Activated naive CD4-positive, alpha-beta T cell treated with anti-CD3 and anti-CD28 coated beads, Interleukin-2, amount 10 ng/mL, durations not matched to agents 7 days and 5 days (primary cell): ENCODE data around the gene GTF3C1.

Source experiments
- CTCF ChIA-PET: fragments of 350-600 bp; sonication (Branson Sonifier 250); formaldehyde crosslinking; loops from one replicate; lab custom pipeline; 2021; ENCODE audit warnings: antibody characterized with exemption; lab: Charles Lee
- DNase-seq: peaks from one replicate; pipeline ENCODE4 v3.0.0-alpha.2; 2020
- H3K27ac Mint-ChIP-seq: one replicate; pipeline ENCODE4 v1.8.0; 2021; ENCODE audit warnings: mild to moderate bottlenecking, moderate library complexity, mixed read lengths
- H3K27me3 Mint-ChIP-seq: one replicate; pipeline ENCODE4 v1.8.0; 2021; ENCODE audit warnings: mild to moderate bottlenecking, mixed read lengths
- H3K36me3 Mint-ChIP-seq: one replicate; pipeline ENCODE4 v1.8.0; 2021; ENCODE audit warnings: mixed read lengths
- H3K4me1 Mint-ChIP-seq: one replicate; pipeline ENCODE4 v1.8.0; 2021; ENCODE audit warnings: mixed read lengths
- H3K4me3 Mint-ChIP-seq: one replicate; pipeline ENCODE4 v1.8.0; 2021; ENCODE audit warnings: mild to moderate bottlenecking, moderate library complexity, mixed read lengths
- H3K9me3 Mint-ChIP-seq: one replicate; pipeline ENCODE4 v1.8.0; 2021; ENCODE audit warnings: mixed read lengths

The GTF3C1 gene

DNA sequence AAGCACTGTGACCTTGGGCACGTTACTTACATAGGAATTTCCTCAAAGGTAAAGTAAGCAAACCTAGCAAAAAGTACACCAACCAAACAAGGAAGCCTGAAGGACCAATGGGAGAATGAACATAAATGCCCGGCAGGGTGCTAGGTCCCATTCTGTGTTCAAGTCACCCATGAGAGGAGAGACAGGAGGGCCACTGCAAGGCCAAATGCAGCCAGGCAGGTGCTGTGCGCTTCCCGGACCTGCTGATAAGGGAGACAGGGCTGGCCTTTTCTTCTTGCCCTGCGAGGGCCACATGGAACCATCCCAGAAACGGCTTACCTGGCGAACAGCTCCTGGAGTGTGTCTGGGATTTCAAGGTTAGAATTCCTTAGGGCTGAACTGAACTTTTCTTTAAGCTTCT lies 69.0 kb downstream of the GTF3C1 start:
- Mint-ChIP-seq H3K4me1 (no peaks in the 10 kb centered on the region), H3K36me3 (peaks cover 51% of the 10 kb centered on the region), H3K4me3 (no peak overlapping the region), H3K9me3 (no peaks in the 10 kb centered on the region), H3K27me3 (no peaks in the 10 kb centered on the region), H3K27ac (no peak overlapping the region)
- no peak for DNase-seq
- CTCF ChIA-PET: no interaction called here

DNA sequence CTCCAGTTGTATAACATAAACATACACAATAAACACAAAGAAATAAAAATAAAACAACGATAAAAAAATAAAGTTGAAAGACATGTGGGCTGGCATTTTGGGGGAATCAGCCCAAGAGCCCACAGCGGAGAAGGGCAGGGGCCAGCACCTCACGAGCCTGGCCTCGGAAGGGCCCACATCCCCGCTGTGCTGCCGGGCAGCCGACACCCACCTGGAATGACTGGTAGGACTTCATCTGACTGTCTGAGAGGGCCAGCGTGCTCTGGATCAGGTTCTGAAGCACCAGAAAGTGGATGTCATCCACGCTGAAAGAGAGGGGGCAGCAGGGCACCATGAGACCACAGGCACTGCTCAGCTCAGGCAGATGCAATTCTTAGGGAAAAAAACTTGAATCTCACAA lies 73.5 kb downstream of the GTF3C1 start:
- DNase-seq: no peak
- H3K4me1 Mint-ChIP-seq: no peaks in the 10 kb centered on the region
- H3K27me3 Mint-ChIP-seq: no peaks in the 10 kb centered on the region
- H3K27ac Mint-ChIP-seq: no peak overlapping the region
- CTCF ChIA-PET: interaction anchor here (0.6 kb wide), 1 partner anchor 48 kb away, joined by 3 read pairs; no protein-coding TSS in a partner anchor
- H3K36me3 Mint-ChIP-seq: peaks cover 55% of the 10 kb centered on the region
- H3K9me3 Mint-ChIP-seq: no peaks in the 10 kb centered on the region
- H3K4me3 Mint-ChIP-seq: no peak overlapping the region

DNA sequence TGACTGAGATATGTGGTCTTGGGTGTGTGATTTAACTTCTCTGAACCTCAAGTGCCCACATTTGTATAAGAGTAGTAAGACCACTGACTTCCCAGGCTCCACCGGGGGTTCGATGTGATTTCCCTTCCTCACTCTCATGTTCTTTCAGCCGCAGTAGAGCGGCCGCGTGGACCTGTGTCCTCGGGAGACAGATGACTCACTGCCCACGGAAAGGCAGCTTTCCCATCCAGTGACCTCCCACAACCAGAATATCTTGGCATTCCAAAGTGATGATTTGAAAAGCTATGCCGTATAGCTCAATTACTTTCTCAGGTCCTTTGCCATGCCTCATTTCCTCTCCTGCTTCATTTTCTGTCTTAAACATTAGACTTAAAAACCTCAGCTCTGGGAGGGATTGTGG lies 74.2 kb downstream of the GTF3C1 start:
- no peak for DNase-seq
- H3K27me3 Mint-ChIP-seq: no peaks in the 10 kb centered on the region
- H3K9me3 Mint-ChIP-seq: no peaks in the 10 kb centered on the region
- H3K36me3 Mint-ChIP-seq: peaks cover 58% of the 10 kb centered on the region
- no peak overlapping the region for H3K27ac Mint-ChIP-seq
- H3K4me1 Mint-ChIP-seq: no peaks in the 10 kb centered on the region
- no peak overlapping the region for H3K4me3 Mint-ChIP-seq
- CTCF ChIA-PET: no interaction called here

DNA sequence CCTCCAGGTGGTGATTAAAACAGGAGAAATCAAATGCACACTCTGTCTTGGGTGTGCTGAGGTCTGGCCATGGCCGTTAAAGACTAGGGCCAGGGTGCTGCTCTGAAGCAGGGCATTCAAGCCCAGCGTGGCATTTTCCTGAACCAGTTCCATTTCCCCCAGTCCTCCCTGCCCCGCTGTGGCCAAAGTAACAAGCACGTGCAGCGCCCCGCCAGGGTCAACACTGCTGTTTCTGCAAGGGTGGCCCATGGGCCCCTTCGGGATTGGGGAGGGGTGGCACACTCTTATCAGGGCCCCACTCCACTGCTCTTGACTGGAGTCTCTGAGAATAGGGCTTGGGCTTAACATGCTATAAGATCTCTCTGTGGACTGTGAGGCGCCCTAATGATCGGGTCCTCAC lies 74.8 kb downstream of the GTF3C1 start:
- no peak overlapping the region for H3K4me3 Mint-ChIP-seq
- DNase-seq: no peak
- peaks cover 60% of the 10 kb centered on the region for H3K36me3 Mint-ChIP-seq
- H3K9me3 Mint-ChIP-seq: no peaks in the 10 kb centered on the region
- H3K27ac Mint-ChIP-seq: no peak overlapping the region
- CTCF ChIA-PET: no interaction called here
- no peaks in the 10 kb centered on the region for H3K27me3 Mint-ChIP-seq
- no peaks in the 10 kb centered on the region for H3K4me1 Mint-ChIP-seq

DNA sequence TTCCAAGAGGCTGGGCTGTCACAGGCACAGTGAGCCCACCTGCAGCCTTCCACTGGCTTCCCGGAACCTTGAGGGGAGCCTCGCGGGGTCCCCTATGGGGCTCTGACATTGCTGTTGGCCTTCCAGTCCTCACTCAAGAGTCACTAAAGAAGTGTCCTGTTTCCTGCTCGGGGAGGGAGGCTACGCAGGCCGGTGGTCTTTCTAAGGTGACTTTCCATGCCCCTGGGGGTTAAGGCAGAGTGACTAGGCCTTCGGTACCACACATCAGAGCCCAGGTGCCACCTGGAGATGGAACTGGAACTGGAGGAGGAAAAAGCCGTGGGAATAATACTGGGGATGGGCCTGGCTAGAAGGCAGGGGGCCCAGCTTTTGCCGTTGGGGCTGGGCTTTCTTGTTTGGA lies 75.7 kb downstream of the GTF3C1 start:
- H3K4me1 Mint-ChIP-seq: no peaks in the 10 kb centered on the region
- H3K9me3 Mint-ChIP-seq: no peaks in the 10 kb centered on the region
- CTCF ChIA-PET: no interaction called here
- no peaks in the 10 kb centered on the region for H3K27me3 Mint-ChIP-seq
- peaks cover 69% of the 10 kb centered on the region for H3K36me3 Mint-ChIP-seq
- DNase-seq: no peak
- no peak overlapping the region for H3K4me3 Mint-ChIP-seq
- no peak overlapping the region for H3K27ac Mint-ChIP-seq

DNA sequence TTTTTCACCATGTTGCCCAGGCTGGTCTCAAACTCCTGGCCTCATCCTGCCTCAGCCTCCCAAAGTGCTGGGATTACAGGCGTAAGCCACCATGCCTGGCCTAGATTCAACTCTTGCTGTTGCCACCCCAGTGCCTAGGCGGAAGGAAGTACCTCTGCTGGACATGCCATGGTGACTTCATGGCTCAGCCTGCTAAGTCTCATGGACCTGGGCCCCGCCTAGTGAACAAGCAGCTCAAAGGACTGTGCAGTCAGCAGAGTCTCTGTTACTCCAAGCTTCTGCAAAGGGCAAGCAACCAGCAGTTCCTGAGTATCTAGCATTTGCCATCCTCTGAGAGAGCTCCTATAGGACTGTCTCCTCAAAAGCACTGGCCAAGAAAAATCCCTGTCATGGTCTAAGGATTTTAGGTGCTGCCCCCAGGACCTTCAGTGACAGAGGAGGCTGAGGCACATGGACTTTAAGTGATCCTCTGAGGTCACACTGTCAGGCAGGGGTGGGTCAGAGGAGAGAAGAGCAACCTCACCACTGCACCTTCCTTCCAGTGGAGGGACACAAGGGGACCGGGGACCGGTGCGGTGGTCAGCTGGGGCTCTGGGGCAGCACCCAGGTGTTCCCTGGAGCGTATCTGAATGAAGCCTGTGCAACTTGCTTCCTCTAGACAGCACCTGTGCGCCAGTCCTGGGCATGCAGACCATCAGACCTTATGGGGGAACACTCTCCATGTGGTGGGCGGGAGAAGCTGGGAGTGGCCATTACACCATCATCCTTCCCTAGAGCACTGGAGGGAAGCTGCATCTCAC lies 76.4 kb downstream of the GTF3C1 start:
- DNase-seq: no peak
- Mint-ChIP-seq H3K36me3 (peaks cover 69% of the 10 kb centered on the region), H3K27ac (no peak overlapping the region), H3K4me1 (no peaks in the 10 kb centered on the region), H3K27me3 (no peaks in the 10 kb centered on the region), H3K4me3 (no peak overlapping the region), H3K9me3 (no peaks in the 10 kb centered on the region)
- CTCF ChIA-PET: no interaction called here

DNA sequence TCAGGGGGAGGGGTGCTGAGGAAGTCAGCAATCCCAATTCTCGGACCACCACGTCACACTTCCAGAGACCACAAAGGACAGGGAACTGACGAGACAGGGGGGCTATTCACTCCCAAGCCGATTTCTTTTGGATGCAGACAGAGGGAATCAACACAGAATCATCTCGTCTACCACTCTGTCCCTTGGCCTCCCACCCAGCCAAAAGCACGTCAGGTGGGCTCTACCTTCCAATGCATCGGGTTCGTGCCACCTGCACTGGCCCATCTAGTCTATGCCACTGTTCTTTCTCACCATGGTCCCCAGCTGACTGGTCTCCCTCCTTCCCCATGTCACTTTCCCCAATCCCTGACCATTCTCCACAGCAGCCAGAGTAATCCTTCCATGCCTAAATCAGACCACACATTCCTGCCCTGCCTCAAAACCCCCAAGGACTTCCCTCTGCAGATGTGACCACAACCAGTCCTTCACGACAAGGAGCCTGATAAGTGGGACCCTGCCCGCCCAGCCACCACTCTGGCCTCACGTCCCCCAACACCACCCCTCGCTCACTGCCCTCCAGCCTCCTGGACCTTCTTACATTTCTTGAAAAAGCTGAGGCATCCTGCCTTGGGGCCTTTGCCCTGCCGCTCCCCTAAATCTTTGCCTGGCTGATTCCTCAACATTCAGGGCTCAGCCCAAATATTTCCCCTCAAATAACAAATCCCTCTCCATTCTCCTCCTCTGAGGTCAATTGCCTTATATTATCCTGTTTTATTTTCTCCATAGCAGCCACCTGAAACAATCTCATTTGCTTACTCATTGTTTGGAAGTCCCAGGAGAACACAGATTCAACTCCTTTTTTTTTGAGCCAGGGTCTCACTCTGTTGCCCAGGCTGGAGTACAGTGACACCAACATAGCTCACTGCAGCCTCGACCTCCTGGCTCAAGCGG lies 77.4 kb downstream of the GTF3C1 start:
- CTCF ChIA-PET: no interaction called here
- Mint-ChIP-seq H3K4me1 (no peaks in the 10 kb centered on the region), H3K27me3 (no peaks in the 10 kb centered on the region), H3K4me3 (no peak overlapping the region), H3K36me3 (peaks cover 72% of the 10 kb centered on the region), H3K9me3 (no peaks in the 10 kb centered on the region), H3K27ac (no peak overlapping the region)
- no peak for DNase-seq

DNA sequence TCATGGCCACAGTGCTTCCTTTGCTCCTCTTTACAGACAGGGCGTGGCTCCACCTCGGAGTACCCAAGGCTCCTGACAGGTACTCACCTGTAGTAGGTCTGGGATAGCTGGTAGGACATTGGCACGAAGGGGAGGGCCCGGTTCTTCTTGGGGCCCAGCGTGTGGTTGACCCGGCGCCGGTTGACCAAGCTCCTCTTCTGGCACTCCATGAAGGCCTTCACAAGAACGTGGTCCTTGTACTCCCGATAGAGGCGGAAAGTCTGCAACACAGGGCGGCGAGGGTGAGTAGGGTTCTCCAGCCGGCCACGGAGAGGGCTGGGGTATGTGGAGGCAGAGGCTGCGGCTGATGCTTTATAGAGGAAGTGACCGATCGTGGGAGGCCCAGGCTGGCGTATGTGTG lies 78.1 kb downstream of the GTF3C1 start:
- CTCF ChIA-PET: no interaction called here
- H3K27ac Mint-ChIP-seq: no peak overlapping the region
- H3K4me3 Mint-ChIP-seq: no peak overlapping the region
- no peaks in the 10 kb centered on the region for H3K4me1 Mint-ChIP-seq
- H3K9me3 Mint-ChIP-seq: no peaks in the 10 kb centered on the region
- no peaks in the 10 kb centered on the region for H3K27me3 Mint-ChIP-seq
- no peak for DNase-seq
- peaks cover 72% of the 10 kb centered on the region for H3K36me3 Mint-ChIP-seq

DNA sequence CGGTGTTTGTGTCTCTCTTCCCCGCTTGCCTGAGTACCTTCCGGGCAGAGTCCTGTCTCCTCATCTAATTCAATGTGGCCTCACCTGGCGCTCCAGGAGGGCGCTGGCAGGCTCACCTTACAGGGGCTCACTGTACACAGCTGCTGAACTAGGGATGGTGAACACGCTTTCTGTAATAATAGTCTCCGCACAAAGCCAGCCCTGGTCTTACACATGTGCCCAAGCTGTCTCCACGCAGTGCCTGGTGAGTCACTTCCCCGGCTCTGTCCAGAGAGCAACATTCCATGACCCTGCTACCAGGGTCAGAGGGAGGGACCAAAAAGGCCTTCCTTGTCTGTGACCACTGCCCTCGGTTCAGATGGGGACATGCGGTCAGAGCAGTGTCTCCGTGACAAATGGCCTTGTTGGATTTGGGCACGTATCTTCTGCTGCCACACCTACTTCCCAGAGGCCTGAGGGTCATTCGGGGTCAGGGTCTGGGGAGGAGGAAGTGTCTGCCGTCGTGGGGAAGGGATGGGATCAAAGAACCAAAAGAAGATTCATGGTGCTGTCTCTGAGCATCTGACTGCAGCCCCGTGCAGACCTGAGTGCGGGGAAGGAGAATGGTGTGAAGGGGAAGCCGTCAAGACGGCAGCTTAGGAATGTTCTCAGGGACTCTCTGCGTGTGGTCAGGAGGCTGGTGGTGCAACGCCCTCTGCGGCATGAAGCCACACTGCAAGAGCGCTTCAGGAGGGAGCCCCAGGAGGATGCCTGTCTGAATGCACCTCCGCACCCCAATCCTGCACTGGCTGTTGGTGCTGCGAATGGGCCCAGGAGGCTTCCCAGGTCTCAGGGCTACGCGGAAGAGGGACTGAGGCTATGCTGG lies 78.9 kb downstream of the GTF3C1 start:
- CTCF ChIA-PET: no interaction called here
- H3K4me1 Mint-ChIP-seq: peaks cover 5% of the 10 kb centered on the region
- H3K27ac Mint-ChIP-seq: no peak overlapping the region
- H3K27me3 Mint-ChIP-seq: no peaks in the 10 kb centered on the region
- no peak overlapping the region for H3K4me3 Mint-ChIP-seq
- no peak for DNase-seq
- H3K36me3 Mint-ChIP-seq: peaks cover 79% of the 10 kb centered on the region
- H3K9me3 Mint-ChIP-seq: no peaks in the 10 kb centered on the region

DNA sequence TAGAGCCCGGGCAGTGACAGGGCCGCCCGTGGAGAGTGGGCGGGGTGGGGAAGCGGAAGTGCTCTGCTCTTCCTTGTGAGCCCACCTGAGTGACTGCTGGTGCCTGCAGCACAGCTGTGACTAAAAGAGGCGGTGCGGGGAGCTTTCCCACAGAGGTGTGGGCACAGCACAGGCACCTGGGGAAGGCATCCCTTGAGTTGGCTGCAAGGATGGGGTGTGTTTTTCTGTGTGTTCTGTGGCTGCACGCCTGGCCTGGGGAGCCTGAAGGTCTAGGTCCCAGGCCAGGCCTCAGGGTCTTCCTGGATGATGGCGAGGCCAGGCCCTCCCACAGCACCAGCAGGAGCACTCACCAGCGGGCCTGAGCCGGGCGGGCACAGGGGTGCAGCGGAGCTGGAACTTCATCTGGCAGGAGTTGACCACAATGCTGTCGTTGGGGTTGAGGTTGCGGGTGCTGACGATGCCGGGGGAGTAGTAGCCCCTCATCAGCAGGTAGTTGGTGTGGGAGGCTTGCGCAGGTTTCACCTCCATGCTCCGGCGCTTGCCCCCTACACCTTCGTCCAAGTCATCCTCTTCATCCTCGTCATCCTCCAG lies 80.7 kb downstream of the GTF3C1 start:
- no peak for DNase-seq
- Mint-ChIP-seq H3K4me1 (peaks cover 19% of the 10 kb centered on the region), H3K27ac (no peak overlapping the region), H3K4me3 (no peak overlapping the region), H3K36me3 (peaks cover 81% of the 10 kb centered on the region), H3K9me3 (no peaks in the 10 kb centered on the region), H3K27me3 (no peaks in the 10 kb centered on the region)
- CTCF ChIA-PET: interaction anchor here (1.3 kb wide), 1 partner anchor 13 kb away, joined by 3 read pairs; no protein-coding TSS in a partner anchor

DNA sequence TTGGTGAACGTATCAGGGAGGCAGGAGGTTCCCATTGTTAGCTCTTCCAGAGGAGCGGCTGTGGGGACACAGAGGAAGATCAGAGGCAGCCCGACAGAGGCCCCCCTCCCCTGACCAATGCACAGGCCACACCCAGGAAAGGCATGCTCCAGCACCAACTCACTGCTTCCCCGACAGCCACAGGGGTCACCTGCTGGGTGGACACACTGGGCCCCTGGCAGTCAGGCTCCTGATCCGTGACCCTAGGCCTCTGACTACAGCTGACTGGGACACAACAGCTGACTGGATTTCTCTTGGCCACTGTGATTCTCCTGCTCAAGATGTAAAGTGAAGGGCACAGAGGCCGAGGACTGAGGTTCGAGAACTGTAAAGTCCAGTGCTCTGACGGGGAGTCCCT lies 84.2 kb downstream of the GTF3C1 start:
- no peaks in the 10 kb centered on the region for H3K27me3 Mint-ChIP-seq
- no peak for DNase-seq
- no peak overlapping the region for H3K4me3 Mint-ChIP-seq
- H3K36me3 Mint-ChIP-seq: peaks cover 73% of the 10 kb centered on the region
- H3K9me3 Mint-ChIP-seq: no peaks in the 10 kb centered on the region
- H3K27ac Mint-ChIP-seq: peak overlapping the region; percentile 94
- H3K4me1 Mint-ChIP-seq: peaks cover 40% of the 10 kb centered on the region
- CTCF ChIA-PET: interaction anchor here (0.8 kb wide), 1 partner anchor 231 kb away, joined by 3 read pairs; no protein-coding TSS in a partner anchor

DNA sequence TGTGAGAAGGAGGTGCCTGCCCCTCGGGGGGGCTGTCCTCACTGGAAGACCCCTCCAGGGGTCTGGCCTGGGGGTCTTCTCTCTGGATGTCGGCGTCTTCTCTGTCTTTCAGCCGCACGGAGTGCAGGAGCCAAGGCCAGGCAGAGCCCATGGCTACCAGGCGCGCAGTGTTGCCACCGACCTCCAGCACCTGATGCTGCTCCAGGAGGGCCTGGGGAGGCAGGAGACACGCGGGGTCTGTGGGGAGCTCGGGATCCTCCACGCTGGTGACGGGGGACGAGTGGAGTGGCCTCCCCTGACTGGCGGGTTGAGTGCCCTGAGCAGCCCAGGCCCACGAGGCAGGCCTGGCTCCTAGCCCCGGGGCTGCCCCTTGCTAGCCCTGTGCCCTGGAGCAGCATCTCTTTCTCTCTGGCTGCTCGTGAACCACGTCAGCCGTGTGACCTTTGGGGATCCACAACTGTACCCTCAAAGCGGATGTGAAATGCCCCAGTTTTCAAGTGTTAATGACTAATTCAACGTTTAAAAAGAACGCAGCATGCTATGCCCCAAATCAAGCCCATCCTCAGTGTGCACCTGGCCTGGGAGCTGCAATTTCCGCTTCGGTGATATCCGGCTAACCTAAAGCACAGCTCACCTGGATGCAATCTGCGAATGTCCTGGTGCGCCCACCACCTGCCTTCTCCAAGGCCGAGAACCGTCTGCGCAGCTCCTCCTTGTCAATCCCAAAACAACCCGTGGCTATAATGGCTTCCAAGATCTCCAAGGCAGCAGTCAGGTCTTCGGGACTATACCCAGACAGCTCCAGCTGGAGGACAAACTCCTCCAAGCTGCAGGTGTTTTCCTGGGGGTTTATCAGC lies 84.9 kb downstream of the GTF3C1 start:
- Mint-ChIP-seq H3K9me3 (no peaks in the 10 kb centered on the region), H3K36me3 (peaks cover 68% of the 10 kb centered on the region), H3K4me3 (no peak overlapping the region), H3K27ac (peak overlapping the region; percentile 94), H3K4me1 (peaks cover 44% of the 10 kb centered on the region), H3K27me3 (no peaks in the 10 kb centered on the region)
- CTCF ChIA-PET: interaction anchor here (0.8 kb wide), 1 partner anchor 230 kb away, joined by 3 read pairs; no protein-coding TSS in a partner anchor
- no peak for DNase-seq
